Measurements from ENCODE around the gene WDHD1.

DNA sequence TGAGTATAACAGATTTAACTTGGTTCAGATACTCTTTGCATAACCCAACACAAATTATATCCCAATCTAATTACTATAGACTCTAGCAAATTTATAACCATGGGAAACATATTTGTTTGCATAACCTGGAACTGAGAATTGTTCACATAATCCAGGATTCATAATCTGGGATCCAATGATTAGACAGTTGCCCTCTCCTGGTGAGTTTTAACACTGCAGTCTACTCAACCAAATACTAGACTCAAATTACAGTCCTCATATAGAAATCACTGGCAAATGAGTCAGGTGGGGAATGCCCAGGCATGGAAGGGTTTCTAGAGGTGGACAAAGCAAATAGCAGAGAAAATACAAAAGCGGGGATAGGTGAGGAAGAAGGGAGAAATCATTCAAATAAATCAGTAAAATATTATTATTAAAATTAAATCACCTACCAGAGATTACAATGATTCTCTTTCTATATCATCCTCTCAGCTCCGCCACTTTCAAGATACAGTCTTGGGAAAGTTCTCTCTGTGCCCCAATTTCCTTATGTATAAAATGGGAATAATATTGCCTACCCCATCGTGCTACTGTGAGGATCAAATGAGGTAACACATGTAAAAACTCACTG lies 133.6 kb downstream of the WDHD1 start:
- TF ChIP-seq EZH2 (IDR thresholded peaks at IDR 0.05; ENCODE audit: insufficient read depth, poor library complexity, severe bottlenecking) (no peak), EZH2phosphoT487 (IDR thresholded peaks at IDR 0.05; ENCODE audit: insufficient read depth, low read depth) (no peak)

All from GM23248 (cell line).